ENCODE measurements around the gene SF3B2. TPM values are rescaled to one million over a fixed set of nuclear protein-coding genes. Genes with fewer than 3 reads are reported as not detected.

Gene SF3B2
- total RNA-seq, 1 experiment from 2014 or later: 237 TPM

- DNase-seq: no peak
- TF ChIP-seq CTCF (conservative IDR thresholded peaks at IDR 0.05): no peak
- no peak overlapping the region for H3K56ac ChIP-seq (ENCODE audit: insufficient read length, low read depth, low read length)
- no peak overlapping the region for H2BK15ac ChIP-seq (ENCODE audit: low read depth, low read length)
- Mint-ChIP-seq H3K4me1 (peaks cover 34 to 35% of the 10 kb centered on the region in 2 experiments), H3K27me3 (ENCODE audit: low read depth) (no peaks in the 10 kb centered on the region), H3K9me3 (no peaks in the 10 kb centered on the region), H3K27ac (no peak overlapping the region), H3K4me3 (no peak overlapping the region), H3K36me3 (ENCODE audit: insufficient read depth in 1 of 3, low read depth in 3 of 3) (no peaks in the 10 kb centered on the region)
- H3K14ac ChIP-seq (ENCODE audit: insufficient read depth, low read length): no peak overlapping the region
- no peaks in the 10 kb centered on the region for H4K20me1 ChIP-seq (ENCODE audit: control insufficient read depth, insufficient read depth, insufficient read length)
- peaks cover 7% of the 10 kb centered on the region; the same call in 1 of the 2 replicates for H3K4me1 ChIP-seq (ENCODE audit: insufficient read depth, low read length)
- H3K27ac ChIP-seq (ENCODE audit: insufficient read length, low read depth, low read length): no peak overlapping the region
- no peak overlapping the region for H4K8ac ChIP-seq (replicated peaks; ENCODE audit: insufficient read length, low read depth, low read length)
- no CpG with 5 or more reads among the region's 2 CpGs for WGBS (ENCODE audit: extremely low coverage, insufficient read length, low lambda C conversion rate)
- H2BK20ac ChIP-seq (ENCODE audit: low read depth, low read length, poor library complexity, severe bottlenecking): no peak overlapping the region
- no peak overlapping the region for H3K18ac ChIP-seq (ENCODE audit: insufficient read length, low read depth, low read length)
- no peak overlapping the region for H4K5ac ChIP-seq (ENCODE audit: insufficient read length, low read depth, low read length)
- no peak overlapping the region for H2AFZ ChIP-seq (ENCODE audit: low read length)
- H2BK120ac ChIP-seq (ENCODE audit: low read depth, low read length, poor library complexity, severe bottlenecking): no peak overlapping the region
- H3K23ac ChIP-seq (ENCODE audit: insufficient read length, low read depth, low read length): no peak overlapping the region
- no peak overlapping the region for H2BK12ac ChIP-seq (ENCODE audit: insufficient read length, low read depth, low read length)
- H3K4me2 ChIP-seq (ENCODE audit: insufficient read depth, insufficient read length, low read length): no peak overlapping the region
- H2AK5ac ChIP-seq (ENCODE audit: insufficient read length, low read length): no peak overlapping the region
- no peak overlapping the region for H3K4ac ChIP-seq (ENCODE audit: low read depth, low read length)
- H3T11ph ChIP-seq (ENCODE audit: low read length): no peak overlapping the region
- H3K79me1 ChIP-seq (ENCODE audit: insufficient read depth, low read depth, low read length, poor library complexity, severe bottlenecking): no peaks in the 10 kb centered on the region
- H3K23me2 ChIP-seq (ENCODE audit: insufficient read length, low read depth, low read length, poor library complexity, severe bottlenecking): no peaks in the 10 kb centered on the region
- no peak overlapping the region for H2BK5ac ChIP-seq (ENCODE audit: insufficient read length, low read length)
- no peak overlapping the region for H4K91ac ChIP-seq (ENCODE audit: insufficient read length, low read depth, low read length)
- H3K27me3 ChIP-seq (ENCODE audit: insufficient read depth, low read length): no peaks in the 10 kb centered on the region
- no peaks in the 10 kb centered on the region for H3K79me2 ChIP-seq (ENCODE audit: insufficient read depth, low read length)
- no peak overlapping the region for H3K9ac ChIP-seq (ENCODE audit: extremely low read depth, insufficient read length, low read length)
- H3K9me3 ChIP-seq (ENCODE audit: control insufficient read depth, low read depth, low read length): no peaks in the 10 kb centered on the region
Observed at GRCh38 chr11:66109294-66109693, 57.1 kb downstream of the SF3B2 start.
